Regular cardiac myocyte (primary cell): ENCODE measurements around the gene RABL2B. TPM values are rescaled to one million over a fixed set of nuclear protein-coding genes. Genes with fewer than 3 reads are reported as not detected.

ENCODE experiments used
- total RNA-seq: library from RNA; depleted of rRNA; stranded (reverse); fragments of >200 nt; gene quantifications from 2 replicates; pipeline ENCODE4 v1.2.3, GENCODE V29; 2014

Gene RABL2B
- total RNA-seq: 5.4 and 6.7 TPM in 2 replicates

DNA sequence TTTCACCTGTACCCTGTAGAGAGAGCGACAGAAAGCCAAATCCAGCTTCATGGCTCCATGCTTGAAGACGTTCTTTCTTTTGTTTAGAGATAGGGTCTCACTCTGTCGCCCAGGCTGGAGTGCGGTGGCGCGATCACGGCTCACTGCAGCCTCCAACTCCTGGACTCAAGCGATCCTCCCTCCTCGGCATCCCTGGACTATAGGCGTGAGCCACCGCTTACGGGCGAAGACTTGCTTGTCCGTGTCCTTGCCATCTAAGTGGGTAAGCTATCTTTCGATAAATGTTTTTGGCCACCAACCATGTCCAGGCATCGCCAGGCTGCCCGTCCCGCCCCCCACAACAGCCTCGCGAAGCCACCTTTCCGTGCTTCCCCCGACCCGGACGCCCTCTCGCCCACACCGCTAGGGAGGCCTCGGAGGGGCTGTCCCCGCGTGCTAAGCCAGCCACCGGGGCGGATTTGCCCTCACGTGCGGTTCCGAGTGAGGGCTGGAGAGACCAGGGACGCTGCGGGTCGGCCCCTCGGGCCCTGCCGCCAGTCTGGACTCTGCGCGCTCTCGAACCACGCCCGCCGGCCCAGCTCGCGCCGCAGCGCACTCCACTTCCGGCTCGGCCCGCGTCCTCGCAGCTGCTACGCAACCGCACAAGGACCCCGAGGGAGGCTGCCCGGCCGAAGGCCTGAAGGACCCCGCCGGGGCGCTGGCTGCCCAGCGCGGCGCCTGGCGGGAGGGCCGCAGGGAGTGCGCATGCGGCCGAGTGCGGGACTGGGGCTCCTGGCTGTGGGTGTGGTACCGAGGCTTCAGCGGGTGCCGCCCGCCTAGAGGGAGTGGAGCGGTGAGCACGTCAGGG, at the start of gene RABL2B:
Gene RABL2B (minus strand): TSS at position 604 of the 847 bp plus-strand sequence. CDS start 1,342 bp downstream, outside the sequence.

GRCh38 chr22:50737728-50738648, 45.4 kb downstream of the RABL2B start, which contains the start of gene ACR:
ACR (plus strand) TSS chr22:50738204; CDS start chr22:50738236, 32 bp downstream.

Other genes with a start within 250 kb of the RABL2B start
- gene KLHDC7B, start 237.7 kb downstream of the RABL2B start, total RNA-seq: under 0.01 TPM in 2 replicates
- gene SYCE3, start 220.7 kb downstream of the RABL2B start, total RNA-seq: not detected in 2 replicates
- 0.96 and 3.9 TPM in 2 replicates for gene CPT1B, start 205.2 kb downstream of the RABL2B start, total RNA-seq
- gene CHKB, start 200.8 kb downstream of the RABL2B start, total RNA-seq: 14.0 and 24.5 TPM in 2 replicates
- gene MAPK8IP2, start 182.8 kb downstream of the RABL2B start, total RNA-seq: under 0.01 TPM in 2 replicates
- 6.9 and 19.4 TPM in 2 replicates for gene ARSA, start 155.5 kb downstream of the RABL2B start, total RNA-seq
- gene SHANK3, start 110.8 kb downstream of the RABL2B start, total RNA-seq: 0.19 and 0.28 TPM in 2 replicates
- not detected in 2 replicates for gene ACR, start 45.4 kb downstream of the RABL2B start, total RNA-seq